BJ (cell line): Measurements from ENCODE around the gene LCOR. TPM values are rescaled to one million over a fixed set of nuclear protein-coding genes. Genes with fewer than 3 reads are reported as not detected.

Source experiments
- CTCF ChIA-PET: fragments of 350-600 bp; formaldehyde crosslinking; extraction: SDS; loops from one replicate; lab custom pipeline; 2021; ENCODE audit warnings: antibody characterized with exemption, inconsistent platforms; lab: Yijun Ruan, JAX
- POLR2A ChIA-PET: fragments of 300-600 bp; sonication (Branson Sonifier 250); formaldehyde crosslinking; extraction: SDS; loops from one replicate; lab custom pipeline; 2021; ENCODE audit warnings: antibody characterized with exemption; lab: Charles Lee
- DNase-seq: peaks from one replicate; pipeline ENCODE4 v3.0.0-alpha.2; 2011; ENCODE audit warnings: low read depth
- H3K27me3 ChIP-seq: 2 replicates; pipeline ENCODE4 v1.6.0; 2011; ENCODE audit warnings: low read length; ENCODE audit not compliant: control insufficient read depth, insufficient read depth
- H3K36me3 ChIP-seq: 2 replicates; pipeline ENCODE4 v1.5.1; 2011; ENCODE audit warnings: low read length; ENCODE audit not compliant: control insufficient read depth, insufficient read depth
- H3K4me3 ChIP-seq: 2 replicates; pipeline ENCODE4 v1.5.1; 2011; ENCODE audit warnings: low read depth, mild to moderate bottlenecking, control low read depth, low read length
- polyA plus RNA-seq: library from polyadenylated mRNA; depleted of rRNA; stranded (reverse); fragments of >200 nt; gene quantifications from 2 replicates; pipeline ENCODE4 v1.2.3, GENCODE V29; 2011
- TF ChIP-seq, protein P1 (sequence below): IDR thresholded peaks from 2 replicates; pipeline ENCODE4 v1.5.1; 2011; ENCODE audit warnings: low read depth, mild to moderate bottlenecking, control low read depth, inconsistent platforms, low read length, moderate library complexity; ENCODE audit not compliant: insufficient read depth

LCOR gene
- polyA plus RNA-seq, 1 experiment = 4.9 TPM

DNA sequence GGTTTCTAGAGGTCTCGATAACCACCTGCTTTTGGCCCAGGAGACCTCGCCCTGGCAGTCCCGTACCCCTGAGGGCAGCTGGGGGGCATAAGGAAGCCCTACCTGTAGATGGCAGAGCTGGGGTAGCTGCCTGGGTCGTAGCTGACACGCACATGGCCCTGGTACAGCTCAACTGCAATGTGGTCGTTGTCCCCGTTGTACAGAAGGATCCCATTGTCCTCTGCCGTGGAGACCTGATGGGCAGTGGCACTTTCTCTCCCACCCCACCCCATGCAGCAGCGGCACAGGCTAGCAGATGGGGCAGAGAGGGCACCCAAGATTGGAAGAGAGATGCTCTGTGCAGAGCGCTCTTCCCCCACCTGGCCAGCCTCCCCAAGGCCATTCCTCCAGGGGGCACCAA lies 172.5 kb downstream of the LCOR start:
- Histone ChIP-seq H3K36me3 (no peaks in the 10 kb centered on the region), H3K4me3 (no peak overlapping the region), H3K27me3 (peaks cover 7% of the 10 kb centered on the region)
- POLR2A ChIA-PET = no interaction called here
- TF ChIP-seq, protein P1, sequence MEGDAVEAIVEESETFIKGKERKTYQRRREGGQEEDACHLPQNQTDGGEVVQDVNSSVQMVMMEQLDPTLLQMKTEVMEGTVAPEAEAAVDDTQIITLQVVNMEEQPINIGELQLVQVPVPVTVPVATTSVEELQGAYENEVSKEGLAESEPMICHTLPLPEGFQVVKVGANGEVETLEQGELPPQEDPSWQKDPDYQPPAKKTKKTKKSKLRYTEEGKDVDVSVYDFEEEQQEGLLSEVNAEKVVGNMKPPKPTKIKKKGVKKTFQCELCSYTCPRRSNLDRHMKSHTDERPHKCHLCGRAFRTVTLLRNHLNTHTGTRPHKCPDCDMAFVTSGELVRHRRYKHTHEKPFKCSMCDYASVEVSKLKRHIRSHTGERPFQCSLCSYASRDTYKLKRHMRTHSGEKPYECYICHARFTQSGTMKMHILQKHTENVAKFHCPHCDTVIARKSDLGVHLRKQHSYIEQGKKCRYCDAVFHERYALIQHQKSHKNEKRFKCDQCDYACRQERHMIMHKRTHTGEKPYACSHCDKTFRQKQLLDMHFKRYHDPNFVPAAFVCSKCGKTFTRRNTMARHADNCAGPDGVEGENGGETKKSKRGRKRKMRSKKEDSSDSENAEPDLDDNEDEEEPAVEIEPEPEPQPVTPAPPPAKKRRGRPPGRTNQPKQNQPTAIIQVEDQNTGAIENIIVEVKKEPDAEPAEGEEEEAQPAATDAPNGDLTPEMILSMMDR = no peak
- CTCF ChIA-PET = interaction anchor here (0.6 kb wide), 1 partner anchor 192 kb away, joined by 3 read pairs; no protein-coding TSS in a partner anchor
- DNase-seq = no peak

GRCh38 chr10:97005349-97005748 lies 173.3 kb downstream of the LCOR start:
- ChIA-PET POLR2A (no interaction called here), CTCF (no interaction called here)
- Histone ChIP-seq H3K4me3 (no peak overlapping the region), H3K27me3 (peaks cover 8% of the 10 kb centered on the region), H3K36me3 (no peaks in the 10 kb centered on the region)
- no peak for DNase-seq
- TF ChIP-seq, protein P1 = no peak

DNA sequence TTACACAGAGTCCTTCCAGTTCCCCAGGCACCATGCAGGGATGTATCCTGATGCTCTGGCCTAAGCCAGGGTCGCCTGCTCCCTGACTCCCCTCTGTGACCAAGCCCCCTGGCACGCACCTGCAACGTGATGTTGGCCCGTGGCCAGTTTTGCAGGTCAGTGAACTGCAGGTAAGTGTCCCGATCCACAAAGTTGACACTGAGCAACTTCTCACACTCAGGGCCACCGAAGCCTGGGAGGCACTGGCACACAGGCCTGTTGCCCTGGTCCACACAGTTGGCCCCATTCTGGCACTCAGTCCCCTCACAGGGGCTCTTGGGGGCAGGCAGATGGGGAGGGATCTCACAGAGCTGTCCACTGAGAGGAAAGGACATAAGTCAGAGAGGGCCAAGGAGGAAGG lies 174.3 kb downstream of the LCOR start:
- peaks cover 10% of the 10 kb centered on the region for H3K27me3 ChIP-seq
- TF ChIP-seq, protein P1 = no peak
- H3K36me3 ChIP-seq = no peaks in the 10 kb centered on the region
- CTCF ChIA-PET = no interaction called here
- no peak for DNase-seq
- POLR2A ChIA-PET = no interaction called here
- H3K4me3 ChIP-seq = no peak overlapping the region

DNA sequence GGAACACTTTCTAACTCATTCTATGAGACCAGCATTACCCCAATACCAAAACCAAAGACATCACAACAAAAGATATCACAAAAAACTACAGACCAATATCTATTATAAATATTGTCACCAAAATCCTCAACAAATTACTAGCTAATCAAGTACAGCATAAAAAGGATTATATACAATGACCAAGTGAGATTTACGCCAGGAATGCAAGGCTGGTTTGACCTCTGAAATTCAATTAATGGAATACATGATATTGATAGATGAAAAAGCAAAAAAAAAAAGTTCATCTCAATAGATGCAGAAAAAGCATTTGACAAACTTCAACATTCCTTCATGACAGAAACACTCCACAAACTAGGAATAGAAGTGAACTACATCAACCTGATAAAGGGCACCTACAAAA lies 175.3 kb downstream of the LCOR start:
- no peak for DNase-seq
- ChIA-PET POLR2A (no interaction called here), CTCF (no interaction called here)
- no peaks in the 10 kb centered on the region for H3K36me3 ChIP-seq
- TF ChIP-seq, protein P1 = no peak
- peaks cover 11% of the 10 kb centered on the region for H3K27me3 ChIP-seq
- no peak overlapping the region for H3K4me3 ChIP-seq

- peaks cover 7% of the 10 kb centered on the region for H3K27me3 ChIP-seq
- ChIA-PET CTCF (interaction anchor here (1.0 to 3.2 kb wide), 2 partner anchors 13 to 200 kb away, joined by 4 to 21 read pairs; no protein-coding TSS in a partner anchor), POLR2A (no interaction called here)
- TF ChIP-seq, protein P1 = no peak
- no peak overlapping the region for H3K4me3 ChIP-seq
- no peak for DNase-seq
- no peaks in the 10 kb centered on the region for H3K36me3 ChIP-seq
Observed at GRCh38 chr10:97010695-97011206, 178.7 kb downstream of the LCOR start.
